Thoracic aorta (tissue), 2 donors: Measurements from ENCODE around the gene GMDS. TPM values are rescaled to one million over a fixed set of nuclear protein-coding genes. Genes with fewer than 3 reads are reported as not detected.

Experiments used
- ATAC-seq: fragments of 150-250 bp; one replicate; pipeline ENCODE4 v1.8.0; 2017; ENCODE audit warnings: low read depth; ENCODE audit not compliant: insufficient number of reproducible peaks, low FRiP score
- DNase-seq: peaks from one replicate; pipeline ENCODE4 v3.0.0-alpha.2; 2020; ENCODE audit warnings: low spot score
- H3K27ac ChIP-seq, 2 donors: fragments of 200-600 bp; sonication (generic); 1 replicate in 1 of 2; 2 replicates in 1 of 2; pipeline ENCODE4 v1.5.1; 2016; ENCODE audit warnings: mild to moderate bottlenecking in 2 of 2, moderate library complexity in 2 of 2
- H3K27me3 ChIP-seq: fragments of 200-600 bp; sonication (generic); replicated peaks from 2 replicates; pipeline ENCODE4 v1.6.0; 2016; ENCODE audit warnings: mild to moderate bottlenecking; ENCODE audit not compliant: insufficient read depth
- H3K36me3 ChIP-seq: fragments of 200-600 bp; sonication (generic); one replicate; pipeline ENCODE4 v1.5.1; 2016
- H3K4me1 ChIP-seq, 2 donors: fragments of 200-600 bp; sonication (generic); 1 replicate in 1 of 2; 2 replicates in 1 of 2; pipeline versions ENCODE4 v1.5.1 to v1.6.0; 2016; ENCODE audit warnings: low read depth in 2 of 2, mild to moderate bottlenecking in 1 of 2; ENCODE audit not compliant: control insufficient read depth in 1 of 2
- H3K4me3 ChIP-seq: fragments of 200-600 bp; sonication (generic); 2 replicates; pipeline ENCODE4 v1.5.1; 2016; ENCODE audit warnings: mild to moderate bottlenecking
- H3K9me3 ChIP-seq: fragments of 200-600 bp; sonication (generic); 2 replicates; pipeline ENCODE4 v1.5.1; 2016
- total RNA-seq, 2 donors: library from RNA; depleted of rRNA; stranded (reverse); fragments of >200 nt; gene quantifications; one replicate each; pipeline versions ENCODE4 v1.1.0 to v1.2.3, GENCODE V29; 2016
- TF ChIP-seq, protein P1 (sequence below): fragments of 200-600 bp; sonication (generic); IDR thresholded peaks from one replicate; pipeline ENCODE4 v1.5.1; 2019; ENCODE audit warnings: antibody characterized with exemption

The GMDS gene
- total RNA-seq, 2 donors from 2014 or later = 87.8 to 87.9 TPM

DNA sequence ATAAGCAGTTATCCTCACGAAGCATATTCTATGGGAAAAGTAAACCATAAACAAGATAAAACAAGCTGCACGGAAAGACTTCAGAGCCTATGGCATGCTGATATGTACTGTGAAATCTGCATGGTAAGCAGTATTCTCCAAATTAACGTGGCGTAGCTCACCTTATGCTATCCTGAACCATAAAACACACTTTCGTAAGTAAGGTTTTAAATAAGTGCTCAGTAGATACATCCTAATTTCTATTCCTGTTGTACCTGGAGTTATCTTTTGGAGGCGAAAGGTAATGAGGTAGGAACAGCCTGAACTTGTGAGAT lies 208.7 kb downstream of the GMDS start:
- Histone ChIP-seq H3K4me1 (no peaks in the 10 kb centered on the region), H3K27me3 (no peaks in the 10 kb centered on the region), H3K4me3 (no peak overlapping the region), H3K9me3 (no peaks in the 10 kb centered on the region), H3K36me3 (no peaks in the 10 kb centered on the region), H3K27ac (no peak overlapping the region)
- ATAC-seq = no peak
- DNase-seq = no peak
- TF ChIP-seq, protein P1, sequence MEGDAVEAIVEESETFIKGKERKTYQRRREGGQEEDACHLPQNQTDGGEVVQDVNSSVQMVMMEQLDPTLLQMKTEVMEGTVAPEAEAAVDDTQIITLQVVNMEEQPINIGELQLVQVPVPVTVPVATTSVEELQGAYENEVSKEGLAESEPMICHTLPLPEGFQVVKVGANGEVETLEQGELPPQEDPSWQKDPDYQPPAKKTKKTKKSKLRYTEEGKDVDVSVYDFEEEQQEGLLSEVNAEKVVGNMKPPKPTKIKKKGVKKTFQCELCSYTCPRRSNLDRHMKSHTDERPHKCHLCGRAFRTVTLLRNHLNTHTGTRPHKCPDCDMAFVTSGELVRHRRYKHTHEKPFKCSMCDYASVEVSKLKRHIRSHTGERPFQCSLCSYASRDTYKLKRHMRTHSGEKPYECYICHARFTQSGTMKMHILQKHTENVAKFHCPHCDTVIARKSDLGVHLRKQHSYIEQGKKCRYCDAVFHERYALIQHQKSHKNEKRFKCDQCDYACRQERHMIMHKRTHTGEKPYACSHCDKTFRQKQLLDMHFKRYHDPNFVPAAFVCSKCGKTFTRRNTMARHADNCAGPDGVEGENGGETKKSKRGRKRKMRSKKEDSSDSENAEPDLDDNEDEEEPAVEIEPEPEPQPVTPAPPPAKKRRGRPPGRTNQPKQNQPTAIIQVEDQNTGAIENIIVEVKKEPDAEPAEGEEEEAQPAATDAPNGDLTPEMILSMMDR = no peak

DNA sequence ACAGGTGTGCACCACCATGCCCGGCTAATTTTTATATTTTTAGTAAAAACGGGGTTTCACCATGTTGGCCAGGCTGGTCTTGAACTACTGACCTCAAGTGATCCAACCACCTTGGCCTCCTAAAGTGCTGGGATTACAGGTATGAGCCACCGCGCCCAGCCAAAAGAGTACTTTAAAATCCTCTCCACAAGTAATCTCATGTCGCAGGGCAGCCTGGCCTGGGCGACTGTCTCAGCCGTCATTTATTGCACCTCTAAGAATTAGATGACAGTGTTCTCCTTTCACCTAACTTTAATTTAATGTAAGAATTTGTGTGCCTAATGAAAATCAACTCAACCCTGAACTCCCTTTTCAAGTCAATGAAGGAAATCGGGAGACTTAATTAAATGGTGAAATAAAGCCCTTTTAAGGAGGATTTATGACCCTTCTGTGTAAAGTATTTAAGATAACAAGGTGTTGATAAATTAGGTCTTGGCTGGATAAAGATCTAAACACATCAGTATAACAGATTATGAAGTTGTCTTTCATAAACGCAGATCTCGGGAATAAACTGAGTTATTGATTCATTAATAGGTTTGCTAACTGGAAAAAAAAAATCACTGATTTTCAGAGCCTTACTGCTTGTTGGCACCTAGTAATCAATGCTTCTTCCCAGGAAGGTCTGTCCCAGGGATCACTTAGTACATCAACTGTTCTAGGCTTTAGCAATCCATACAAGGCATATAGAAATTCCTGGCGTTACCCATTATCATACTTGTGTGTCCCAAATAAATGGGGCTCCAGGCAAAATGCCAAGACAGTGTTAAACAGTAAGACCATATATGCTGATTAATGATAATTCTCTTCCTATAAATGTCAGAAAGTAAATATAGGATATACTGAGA lies 209.3 kb downstream of the GMDS start:
- DNase-seq (no peak), ATAC-seq (no peak)
- Histone ChIP-seq H3K36me3 (no peaks in the 10 kb centered on the region), H3K4me1 (no peaks in the 10 kb centered on the region), H3K9me3 (no peaks in the 10 kb centered on the region), H3K4me3 (no peak overlapping the region), H3K27ac (no peak overlapping the region), H3K27me3 (no peaks in the 10 kb centered on the region)
- TF ChIP-seq, protein P1 = no peak

DNA sequence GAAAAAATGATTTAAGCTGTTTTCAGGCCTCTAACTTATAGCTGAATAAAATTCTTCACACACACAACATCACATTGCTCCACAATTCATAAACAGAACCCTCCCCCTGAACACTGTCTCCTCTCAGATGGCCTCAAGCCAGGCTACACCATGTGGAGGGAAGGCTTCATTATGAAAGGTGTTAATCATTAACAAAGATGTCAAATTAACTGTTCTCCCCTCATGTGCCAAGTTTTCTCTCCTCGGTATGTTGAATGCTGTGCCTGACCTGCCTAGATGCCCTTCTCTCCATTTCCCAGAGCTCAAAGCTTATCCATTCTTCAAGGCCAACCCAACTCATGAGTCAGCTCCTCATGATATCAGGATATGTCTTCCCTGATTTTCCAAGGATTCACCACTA lies 210.4 kb downstream of the GMDS start:
- H3K9me3 ChIP-seq = no peaks in the 10 kb centered on the region
- no peak for ATAC-seq
- H3K4me1 ChIP-seq = no peaks in the 10 kb centered on the region
- H3K4me3 ChIP-seq = no peak overlapping the region
- TF ChIP-seq, protein P1 = no peak
- no peak overlapping the region for H3K27ac ChIP-seq
- H3K36me3 ChIP-seq = no peaks in the 10 kb centered on the region
- H3K27me3 ChIP-seq = no peaks in the 10 kb centered on the region
- DNase-seq = no peak

DNA sequence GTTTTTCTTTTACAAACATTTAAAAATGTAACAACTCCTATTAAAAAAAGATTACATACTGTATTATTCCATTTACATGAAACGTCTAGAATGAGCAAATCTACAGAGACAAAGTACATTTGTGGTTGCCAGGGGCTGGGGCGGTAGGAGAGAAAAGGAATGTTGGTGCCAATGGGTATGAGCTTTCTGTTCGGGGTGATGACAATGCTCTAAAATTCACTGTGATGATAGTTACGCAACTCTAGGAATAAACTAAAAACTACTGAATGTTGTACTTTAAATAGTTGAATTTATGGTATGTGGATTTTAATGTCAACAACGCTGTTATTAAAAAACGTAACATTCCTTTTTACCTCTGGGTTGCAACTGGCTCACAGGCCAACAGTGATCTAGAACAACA lies 211.1 kb downstream of the GMDS start:
- H3K36me3 ChIP-seq = no peaks in the 10 kb centered on the region
- TF ChIP-seq, protein P1 = no peak
- DNase-seq (no peak), ATAC-seq (no peak)
- no peaks in the 10 kb centered on the region for H3K27me3 ChIP-seq
- H3K9me3 ChIP-seq = no peaks in the 10 kb centered on the region
- H3K4me1 ChIP-seq = no peaks in the 10 kb centered on the region
- no peak overlapping the region for H3K27ac ChIP-seq
- no peak overlapping the region for H3K4me3 ChIP-seq

DNA sequence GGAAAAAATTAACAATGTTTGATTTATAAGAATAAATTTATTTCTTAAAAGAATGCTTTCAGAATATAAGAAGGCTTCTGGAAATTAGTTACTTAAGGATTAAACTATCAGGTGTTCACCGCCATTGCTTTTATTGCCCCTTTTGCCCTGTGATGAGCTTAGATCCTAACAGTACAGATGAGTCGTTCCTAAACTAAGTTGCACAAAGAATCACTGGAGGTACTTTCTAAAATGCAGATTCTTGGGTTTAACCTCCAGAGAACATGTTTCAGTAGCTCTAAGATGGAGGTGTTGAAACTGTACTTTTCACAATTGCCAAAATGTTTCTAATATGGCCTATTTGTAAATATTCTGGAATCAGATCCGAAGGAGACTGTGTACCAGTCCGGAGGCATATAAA lies 211.9 kb downstream of the GMDS start:
- no peak for ATAC-seq

More for the DNA sequence above, 211.9 kb downstream of the GMDS start:
- Histone ChIP-seq H3K4me3 (no peak overlapping the region), H3K9me3 (no peaks in the 10 kb centered on the region), H3K4me1 (no peaks in the 10 kb centered on the region), H3K27ac (no peak overlapping the region), H3K27me3 (no peaks in the 10 kb centered on the region), H3K36me3 (no peaks in the 10 kb centered on the region)
- DNase-seq = no peak
- TF ChIP-seq, protein P1 = no peak
